A172 (cell line): ENCODE results near the gene CPM. TPM values are rescaled to one million over a fixed set of nuclear protein-coding genes. Genes with fewer than 3 reads are reported as not detected.

Experiments used
- DNase-seq: peaks from one replicate; pipeline ENCODE4 v3.0.0-alpha.2; 2015; ENCODE audit warnings: low spot score
- total RNA-seq: library from RNA; depleted of rRNA; stranded (reverse); fragments of >200 nt; shearing (Covaris generic); gene quantifications from 2 replicates; pipeline ENCODE4 v1.2.3, GENCODE V29; 2014

The CPM gene
- total RNA-seq, 1 experiment from 2014 or later, result not detected

DNA sequence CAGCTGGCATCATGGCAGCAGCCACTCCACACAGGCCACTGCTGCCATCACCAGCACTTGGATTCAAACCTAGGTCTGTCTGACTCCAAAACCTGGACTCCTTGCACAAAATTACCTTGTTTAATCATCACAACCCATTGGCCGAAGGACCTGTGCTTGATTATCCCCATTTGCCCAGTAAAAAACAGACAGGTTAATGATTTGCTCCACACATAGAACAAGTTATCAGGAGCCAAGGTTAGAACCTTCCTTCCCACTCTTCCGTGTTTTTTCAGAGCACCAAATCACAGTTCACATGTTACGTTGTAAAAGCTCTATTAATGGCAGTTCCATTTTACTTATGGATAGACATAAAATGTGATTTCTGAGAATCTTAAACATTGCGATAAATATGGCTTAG, 23.5 kb upstream of the CPM start:
- no peak for DNase-seq

DNA sequence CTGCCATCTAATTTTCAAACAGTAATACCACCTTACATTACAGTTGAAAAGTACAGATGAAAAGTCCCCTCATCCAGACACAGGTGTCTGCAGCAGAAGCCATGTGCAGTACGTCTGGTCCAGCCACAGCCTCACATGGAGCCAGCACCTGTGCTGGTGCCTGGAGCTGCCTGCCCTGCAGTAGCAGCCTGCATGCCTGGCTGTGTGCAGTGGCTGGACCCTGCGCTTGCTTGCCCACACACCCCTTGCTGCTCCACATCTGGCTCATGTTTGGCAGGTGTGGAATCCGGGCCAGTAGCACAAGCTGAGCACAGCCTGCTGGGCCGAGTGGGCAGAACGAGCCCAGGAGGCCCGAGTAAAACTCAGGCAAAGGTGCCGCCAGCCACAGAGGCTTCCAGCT, 21.8 kb upstream of the CPM start:
- no peak for DNase-seq

DNA sequence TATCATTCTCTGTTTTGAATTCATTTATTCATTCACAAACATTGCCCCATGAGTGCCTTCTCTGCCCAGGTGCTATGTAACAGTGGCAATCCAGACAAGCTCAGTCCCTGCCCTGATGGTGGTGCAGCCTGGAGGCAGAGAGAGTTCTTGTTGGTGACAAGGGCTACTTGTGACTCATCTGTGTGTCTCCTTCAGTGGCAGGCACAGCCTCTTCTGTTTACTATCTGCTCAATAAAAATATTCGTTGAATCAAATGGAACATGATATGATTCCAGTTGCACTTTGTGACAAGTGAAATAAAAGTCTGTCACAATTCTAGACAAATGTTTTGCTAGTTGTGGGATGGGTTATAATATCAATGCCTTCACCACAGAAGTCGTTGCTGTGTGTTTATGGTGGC, 20.6 kb upstream of the CPM start:
- DNase-seq, result no peak

DNA sequence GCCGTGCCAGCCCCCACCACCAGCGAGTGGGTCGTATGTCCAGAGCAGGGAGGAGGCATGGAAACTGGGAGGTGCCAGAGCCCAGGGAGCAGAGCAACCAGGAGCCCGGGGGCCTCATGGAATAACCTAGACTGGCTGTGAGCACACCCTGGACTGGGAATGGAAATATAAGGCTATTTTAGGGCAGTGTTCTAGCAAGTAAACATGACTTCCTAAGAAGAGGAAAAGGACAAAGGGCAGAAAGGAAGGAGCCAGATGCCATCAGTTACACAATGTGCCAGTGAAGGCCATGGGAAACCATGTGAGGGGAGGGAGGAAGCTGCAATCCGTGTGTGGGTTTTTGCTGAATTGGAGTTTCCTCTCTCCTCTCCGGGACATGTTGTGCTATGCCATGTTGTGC, 18.7 kb upstream of the CPM start:
- DNase-seq, result no peak

DNA sequence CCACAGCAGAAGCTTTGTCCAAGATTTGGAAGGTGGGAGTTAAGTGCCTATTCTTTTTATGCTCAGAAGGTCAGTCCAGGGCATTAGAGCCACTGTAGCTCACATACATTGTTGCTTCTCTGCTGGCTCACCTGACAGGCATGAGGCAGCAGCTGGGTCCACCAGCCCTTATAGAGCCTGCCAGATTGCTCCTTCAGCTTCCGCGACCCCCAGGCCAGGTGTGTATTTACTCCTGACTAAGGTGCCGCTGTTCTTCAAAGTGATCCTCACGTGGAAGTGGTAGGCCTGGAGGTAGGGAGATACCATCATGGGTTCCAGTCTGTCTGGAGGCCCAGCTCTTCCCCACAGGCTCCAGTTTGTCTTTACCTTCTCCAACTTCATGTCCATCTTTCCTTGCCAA, 17.5 kb upstream of the CPM start:
- DNase-seq, result no peak

DNA sequence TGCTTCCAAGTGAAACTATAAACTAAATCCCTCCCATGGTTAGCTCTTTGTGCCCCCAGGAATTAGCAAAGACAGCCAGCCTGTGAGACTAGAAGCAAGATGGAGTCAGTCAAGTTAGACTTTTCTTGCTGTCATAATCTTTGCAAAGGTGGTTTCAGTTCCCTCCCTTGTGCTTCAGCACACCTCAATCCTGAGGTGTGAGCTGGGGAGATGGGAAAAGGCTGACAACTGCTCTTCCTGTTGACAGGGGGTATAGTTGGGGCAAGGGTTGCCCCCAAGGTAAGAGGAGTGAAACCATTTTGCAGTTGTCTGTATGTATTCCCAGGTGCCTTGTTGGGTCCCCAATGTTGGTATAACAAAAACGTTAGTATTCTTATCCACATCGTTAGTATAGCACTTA, 12.3 kb upstream of the CPM start:
- DNase-seq, result no peak

DNA sequence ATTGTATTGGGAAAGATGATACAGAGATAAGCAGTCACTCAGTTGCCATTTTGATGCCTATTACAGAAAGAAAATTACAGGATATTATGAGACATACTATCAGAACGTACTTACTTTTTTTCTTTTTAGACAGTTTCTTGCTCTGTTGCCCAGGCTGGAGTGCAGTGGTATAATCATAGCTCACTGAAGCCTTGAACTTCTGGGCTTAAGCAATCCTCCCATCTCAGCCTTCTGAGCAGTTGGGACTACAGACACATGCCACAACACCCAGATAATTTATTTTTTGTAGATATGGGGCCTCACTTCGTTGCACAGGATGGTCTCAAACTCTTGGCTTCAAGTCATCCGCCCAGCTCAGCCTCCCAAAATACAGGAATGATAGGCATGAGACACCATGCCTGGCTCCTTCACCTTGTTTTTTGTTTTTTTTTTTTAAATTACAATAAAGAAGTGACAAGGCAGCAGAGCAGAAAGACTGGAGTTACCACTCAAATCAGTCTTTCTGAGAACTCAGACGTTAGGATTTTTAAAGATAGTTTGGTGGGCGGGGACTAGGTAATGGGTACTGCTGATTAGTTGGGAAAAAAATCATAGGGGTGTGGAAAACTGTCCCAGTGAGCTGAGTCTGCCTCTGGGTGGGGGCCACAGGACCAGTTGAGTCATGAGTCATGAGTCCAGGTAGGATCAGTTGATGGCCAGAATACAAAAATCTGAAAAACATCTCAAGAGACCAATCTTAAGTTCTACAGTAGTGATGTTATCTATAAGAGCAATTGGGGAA, 11.5 kb upstream of the CPM start:
- no peak for DNase-seq

DNA sequence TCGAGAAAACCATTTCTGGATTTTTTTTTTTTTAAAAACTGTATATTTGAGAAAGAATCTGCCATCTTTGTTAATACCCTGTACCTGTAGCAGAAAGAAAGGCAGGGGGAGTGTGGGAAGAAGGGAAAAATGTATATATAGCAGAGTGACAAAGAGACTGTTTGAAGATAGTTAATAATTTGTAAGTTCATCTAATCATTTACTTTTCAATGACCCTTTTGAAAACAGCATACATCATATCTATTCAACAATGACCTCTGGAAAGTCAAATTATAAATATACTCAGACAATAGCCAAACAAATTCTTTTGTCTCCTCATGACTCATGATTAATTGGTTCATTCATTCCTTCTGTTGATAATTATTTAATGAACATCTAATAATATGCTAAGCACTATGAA, 10.9 kb upstream of the CPM start:
- no peak for DNase-seq

DNA sequence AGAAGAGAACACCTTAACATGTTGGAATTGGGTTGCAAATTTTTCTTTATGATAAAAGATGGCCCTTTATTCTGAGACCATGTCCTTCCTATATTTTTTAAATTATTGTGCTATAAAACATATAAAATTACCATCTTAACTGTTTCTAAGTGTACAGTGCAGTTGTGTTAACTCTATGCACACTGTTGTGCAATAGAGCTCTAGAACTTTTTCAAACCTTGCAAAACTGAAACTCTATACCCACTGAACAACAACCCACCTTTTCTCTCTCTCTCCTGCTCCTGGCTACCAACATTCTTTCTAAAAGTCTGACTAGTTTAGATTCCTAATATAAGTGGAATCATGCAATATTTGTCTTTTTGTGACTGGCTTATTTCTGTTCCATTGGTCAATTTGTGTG, 7.8 kb upstream of the CPM start:
- no peak for DNase-seq

DNA sequence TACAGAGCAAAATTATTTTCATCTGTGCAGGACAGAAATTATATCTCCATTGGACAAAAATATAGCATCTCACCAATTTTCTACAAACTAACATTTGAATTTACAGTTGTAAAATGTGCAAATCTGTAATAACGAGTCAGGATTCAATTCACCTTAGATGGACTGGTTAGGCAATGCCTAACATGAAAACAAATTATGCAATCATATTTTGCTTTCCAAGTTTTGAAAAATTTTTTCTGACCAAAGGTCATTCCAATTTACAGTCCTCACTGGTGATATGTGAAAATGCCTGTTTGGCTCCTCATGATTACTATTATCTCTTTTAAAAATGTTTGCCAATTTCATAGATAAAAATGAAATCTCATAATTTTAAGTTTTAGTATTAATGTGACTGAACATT, 6.5 kb upstream of the CPM start:
- no peak for DNase-seq

DNA sequence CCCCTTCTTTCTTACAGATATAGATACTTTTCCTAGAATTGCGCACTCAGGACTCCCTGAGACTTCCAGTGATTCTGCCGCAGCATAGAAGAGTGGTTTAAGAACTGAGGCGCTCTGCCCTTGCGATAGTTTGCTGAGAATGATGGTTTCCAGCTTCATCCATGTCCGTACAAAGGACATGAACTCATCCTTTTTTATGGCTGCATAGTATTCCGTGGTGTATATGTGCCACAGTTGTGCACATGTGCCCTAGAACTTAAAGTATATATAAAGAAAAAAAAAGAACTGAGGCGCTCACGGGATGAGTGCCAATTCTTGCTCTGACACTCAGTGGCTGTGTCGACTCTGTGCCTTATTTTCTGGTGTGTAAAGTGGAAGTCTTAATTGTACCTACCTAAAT, 1.4 kb upstream of the CPM start:
- no peak for DNase-seq

DNA sequence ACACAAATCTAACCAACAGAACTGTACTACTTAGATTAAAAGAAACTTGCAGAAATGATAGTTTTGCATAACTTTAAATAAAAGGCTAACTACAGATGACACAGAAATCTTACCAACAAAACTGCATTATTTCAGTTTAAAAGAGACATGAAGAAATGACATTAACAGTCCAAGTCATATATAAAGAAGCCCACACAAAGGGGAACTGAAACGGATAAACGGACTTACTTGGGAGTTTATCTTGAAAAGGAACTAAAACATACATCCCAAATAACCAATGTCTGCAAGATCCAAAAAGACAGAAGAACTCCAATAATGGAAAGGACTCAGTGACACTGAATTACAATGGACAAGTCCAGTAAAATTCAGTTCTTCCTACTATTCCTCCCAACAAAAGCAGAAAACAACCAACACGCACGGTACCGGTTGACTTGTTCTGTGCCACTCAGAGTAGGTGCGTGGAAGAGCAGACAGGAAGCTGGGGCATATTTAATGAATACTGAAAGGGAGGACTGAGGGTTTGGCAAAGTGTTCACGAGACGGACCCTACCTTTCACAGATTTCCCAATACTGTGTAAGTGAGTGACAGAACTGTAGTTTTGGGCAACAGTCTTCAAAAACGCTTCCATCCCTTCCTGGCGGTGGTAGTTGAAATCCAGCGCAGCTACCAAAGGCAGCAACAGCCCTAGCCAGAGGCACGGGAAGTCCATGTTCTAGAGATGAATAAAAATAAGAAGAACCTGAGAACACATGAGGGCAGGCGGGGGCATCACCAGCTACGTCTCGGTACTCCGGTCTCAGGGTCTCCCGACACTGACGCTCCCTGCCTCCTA, 627 bp downstream of the CPM start:
- DNase-seq, result no peak

DNA sequence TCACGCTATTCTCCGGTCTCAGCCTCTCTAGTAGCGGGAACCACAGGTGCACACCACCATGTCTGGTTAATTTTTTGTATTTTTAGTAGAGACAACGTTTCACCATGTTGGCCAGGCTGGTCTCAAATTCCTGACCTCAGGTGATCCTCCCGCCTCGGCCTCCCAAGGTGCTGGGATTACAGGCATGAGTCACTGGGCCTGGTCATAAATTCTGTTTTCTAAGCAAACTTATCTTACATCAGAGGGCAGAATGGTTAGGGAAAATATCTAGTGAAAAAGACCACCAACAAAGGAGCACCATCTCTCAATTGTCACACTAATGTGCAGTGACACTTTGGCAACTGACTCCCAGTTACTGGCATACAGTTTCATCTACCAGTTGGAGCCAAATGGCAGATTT, 2.8 kb downstream of the CPM start:
- DNase-seq, result no peak

DNA sequence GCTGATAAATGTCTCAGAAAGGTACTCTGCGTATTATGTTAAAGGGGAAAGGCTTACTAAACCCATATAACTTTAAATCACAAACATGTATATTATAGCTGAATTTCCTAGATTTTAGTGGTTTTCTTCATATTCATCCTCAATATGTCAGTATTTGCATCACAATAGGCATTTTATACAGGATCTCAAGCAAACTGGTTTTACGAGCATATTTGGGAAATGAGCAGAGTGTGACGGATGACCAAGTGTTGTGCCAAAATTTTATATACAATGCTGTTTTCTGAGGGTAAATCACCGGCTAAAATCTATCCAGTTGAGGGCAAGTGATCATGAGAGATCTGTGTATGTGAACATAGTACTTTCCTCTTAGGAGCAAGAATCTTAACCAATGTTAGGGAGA, 8.4 kb downstream of the CPM start:
- DNase-seq, result no peak

DNA sequence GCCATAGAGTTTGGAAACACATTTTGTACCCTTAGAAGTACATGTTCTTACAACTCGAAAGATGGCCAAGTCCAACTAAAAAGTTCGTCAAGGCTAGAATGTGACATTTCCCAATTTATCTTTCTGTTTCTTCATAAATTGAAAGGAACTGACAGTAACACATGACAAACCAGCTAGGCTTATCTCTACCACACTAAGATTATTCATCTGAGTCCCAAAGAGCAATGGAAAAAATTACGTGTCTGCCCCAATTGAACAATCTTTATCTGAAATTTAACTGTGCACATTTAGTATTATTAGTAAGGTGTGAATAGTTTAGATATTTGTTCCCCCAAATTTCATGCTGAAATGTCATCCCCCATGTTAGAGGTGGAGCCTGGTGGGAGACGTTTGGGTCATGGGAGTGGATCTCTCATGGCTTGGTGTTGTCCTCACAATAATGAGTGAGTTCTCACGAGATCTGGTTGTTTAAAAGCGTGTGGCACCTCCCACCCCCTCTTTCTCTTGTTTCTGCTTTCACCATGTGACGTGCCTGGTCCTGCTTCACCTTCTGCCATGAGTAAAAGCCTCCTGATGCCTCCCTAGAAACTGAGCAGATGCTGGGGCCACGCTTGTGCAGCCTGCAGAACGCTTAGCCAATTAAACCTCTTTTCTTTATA, 13.3 kb downstream of the CPM start:
- no peak for DNase-seq

DNA sequence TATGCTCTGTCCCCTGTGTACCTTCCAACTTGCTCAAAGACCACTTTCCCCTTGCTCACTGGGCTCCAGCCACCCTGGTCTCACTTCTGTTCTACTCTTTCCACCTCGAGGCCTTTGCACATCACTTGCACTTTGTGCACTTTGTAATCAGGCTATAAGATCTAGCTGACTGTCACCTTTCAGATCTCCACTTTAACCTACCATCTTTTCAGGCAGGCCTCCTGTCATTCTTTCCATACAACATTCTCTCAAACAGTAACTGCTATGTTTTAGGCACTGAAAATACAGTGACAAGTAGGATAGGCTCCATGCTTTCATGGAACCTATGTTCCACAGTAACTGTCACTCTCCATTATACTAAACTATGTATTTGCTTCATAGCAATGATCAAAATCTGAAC, 14.0 kb downstream of the CPM start:
- DNase-seq, result no peak

DNA sequence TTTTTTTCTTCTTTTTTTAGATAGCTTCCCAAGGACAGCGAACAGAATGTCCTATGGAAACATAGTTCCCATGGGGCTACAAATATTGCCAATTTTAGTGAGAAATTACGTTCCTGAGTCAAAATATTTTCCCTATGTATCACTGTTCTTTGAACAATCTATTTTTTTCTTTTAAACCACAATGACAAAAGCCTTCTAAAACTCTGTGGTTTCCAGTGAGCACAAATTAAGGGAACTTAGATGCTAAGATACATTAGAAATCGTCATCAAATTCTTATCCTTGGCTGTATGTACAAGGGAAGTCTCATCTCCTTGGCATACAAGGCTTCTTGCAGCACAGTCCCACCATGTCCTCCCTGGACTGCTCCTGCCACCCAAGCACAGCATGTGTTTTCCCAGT, 17.9 kb downstream of the CPM start:
- peak; percentile 49 for DNase-seq

DNA sequence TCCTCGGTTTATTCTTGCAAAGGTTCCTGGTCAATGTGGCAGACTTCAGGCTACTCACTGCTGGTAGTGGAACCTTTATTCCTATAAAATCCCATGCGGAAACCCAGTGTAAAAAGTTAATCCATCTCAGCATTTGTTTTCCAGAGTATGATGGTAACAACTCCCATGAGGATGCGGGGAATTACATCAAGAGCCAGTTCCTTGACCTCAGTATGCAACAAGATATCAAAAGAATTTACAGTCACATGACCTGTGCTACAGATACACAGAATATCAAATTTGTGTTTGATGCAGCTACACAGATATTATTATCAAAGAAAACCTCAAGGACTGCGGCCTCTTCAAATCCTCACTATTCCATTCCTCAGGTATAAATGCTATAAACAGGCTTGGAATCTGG, 19.3 kb downstream of the CPM start:
- DNase-seq, result no peak

DNA sequence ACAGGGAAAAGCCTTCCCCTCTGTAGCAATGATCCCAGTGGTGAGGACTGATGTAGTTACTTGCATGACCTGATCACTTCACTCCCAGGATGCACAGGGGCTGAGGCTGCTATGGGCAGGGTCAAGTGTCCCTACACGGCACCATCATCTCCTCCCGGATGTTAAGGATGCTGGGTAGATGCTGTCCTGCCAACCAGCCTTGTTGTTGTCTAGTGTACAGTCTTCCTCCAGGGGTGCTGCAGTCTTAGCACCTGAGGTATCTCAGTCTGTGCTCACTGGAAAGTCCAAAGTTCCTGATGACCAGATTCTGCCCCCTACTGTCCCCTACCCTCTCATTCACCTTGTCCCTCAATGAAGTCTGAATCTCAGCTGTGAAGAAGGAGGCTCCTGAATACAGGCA, 20.1 kb downstream of the CPM start:
- DNase-seq, result no peak

DNA sequence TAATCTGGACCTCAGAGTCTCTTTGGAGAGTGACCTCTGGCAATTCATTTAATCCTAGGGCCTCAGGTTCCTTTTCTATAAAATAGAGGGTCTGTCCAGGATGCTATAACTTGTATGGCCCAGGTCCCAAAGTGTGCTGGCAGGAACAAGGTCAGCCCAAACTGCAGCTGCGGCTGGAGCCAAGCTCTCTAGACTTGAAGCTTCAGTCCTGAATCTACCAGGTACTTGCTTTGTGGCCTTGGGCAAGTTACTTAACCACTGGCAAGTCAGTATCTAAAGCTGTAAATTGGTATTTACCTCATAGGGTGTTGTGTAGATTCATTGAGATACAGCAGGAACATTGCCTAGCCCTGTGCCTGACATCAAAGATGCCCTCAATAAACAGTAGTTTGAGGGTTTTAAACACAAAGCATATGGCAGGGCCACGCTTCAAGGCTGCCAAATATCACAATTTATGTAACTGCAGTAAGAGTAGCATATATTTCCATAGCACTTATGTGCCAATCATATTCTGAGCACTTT, 21.7 kb downstream of the CPM start:
- no peak for DNase-seq

DNA sequence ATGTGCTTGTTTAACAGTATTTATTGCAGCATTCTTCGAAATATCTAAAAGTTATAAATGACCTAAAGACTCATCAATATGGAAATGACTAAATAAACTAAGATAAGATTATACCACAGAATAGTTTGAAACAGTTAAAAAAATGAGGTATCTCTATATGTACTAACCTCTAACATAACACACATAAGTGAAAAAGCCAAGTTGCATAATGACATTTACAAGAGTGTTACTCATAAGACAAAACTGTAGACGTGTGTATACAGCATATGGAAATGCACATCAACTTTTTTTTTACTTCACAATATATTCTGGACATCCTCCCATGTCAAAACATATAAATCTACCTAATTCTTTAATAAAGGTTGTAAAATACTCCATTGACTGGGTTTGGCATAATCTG, 22.8 kb downstream of the CPM start:
- no peak for DNase-seq

DNA sequence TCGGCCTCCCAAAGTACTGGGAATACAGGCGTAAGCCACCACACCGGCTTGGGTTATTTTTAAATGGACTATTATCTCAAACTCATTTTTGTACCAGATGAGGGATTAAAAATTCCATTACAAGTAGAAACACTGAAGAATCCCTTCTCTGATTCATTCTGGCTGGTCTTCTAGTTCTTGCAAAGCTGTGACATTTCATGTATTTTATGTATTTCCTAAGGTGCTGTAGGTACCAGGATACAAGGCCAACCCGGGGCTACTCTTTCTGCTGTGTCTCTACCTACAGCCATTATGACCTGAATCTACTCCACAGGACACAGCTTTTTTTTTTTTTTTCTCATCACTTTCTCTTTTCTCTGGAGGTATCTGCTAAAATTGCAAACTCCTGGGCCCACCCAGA, 24.9 kb downstream of the CPM start:
- no peak for DNase-seq

DNA sequence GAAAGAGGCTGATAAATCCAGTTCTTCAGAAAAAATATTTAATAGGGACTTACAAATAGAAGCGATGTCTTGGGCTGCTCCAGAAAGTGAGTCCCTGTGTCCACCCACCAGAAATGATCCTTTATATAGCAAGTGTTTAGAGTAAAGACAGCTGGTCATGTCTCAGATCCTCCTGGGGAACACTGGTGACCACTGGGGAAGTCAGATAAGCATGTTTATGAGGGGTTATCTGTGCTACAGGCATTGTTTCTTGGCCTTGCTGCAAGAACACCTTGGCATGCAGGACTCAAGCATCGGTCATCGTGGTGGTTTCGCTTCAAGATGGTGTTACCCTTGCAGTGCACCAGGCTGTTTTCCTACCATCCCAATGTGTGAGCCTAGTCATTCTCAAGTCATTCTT, 27.2 kb downstream of the CPM start:
- no peak for DNase-seq
